K562 (cell line): ENCODE results near the gene ROM1. TPM values are rescaled to one million over a fixed set of nuclear protein-coding genes. Genes with fewer than 3 reads are reported as not detected.

Source experiments
- CBX1 ChIP-seq: sonication (generic); IDR thresholded peaks from 2 replicates; pipeline ENCODE4 v1.6.1; 2016; ENCODE audit warnings: antibody characterized with exemption, low read depth, mild to moderate bottlenecking
- DNMT1 ChIP-seq: fragments of 450-650 bp; IDR thresholded peaks from 2 replicates; pipeline ENCODE4 v1.6.1; 2016; ENCODE audit warnings: antibody characterized with exemption, mild to moderate bottlenecking
- EP300 ChIP-seq: IDR thresholded peaks from 2 replicates; pipeline ENCODE4 v1.6.1; 2012; ENCODE audit warnings: low read length, improper control_type of control experiment
- ESRRB ChIP-seq: fragments of 250-450 bp; sonication (Bioruptor Pico); IDR thresholded peaks from 2 replicates; pipeline ENCODE4 v1.5.0; 2020; ENCODE audit warnings: mild to moderate bottlenecking, moderate library complexity, borderline replicate concordance
- EWSR1 ChIP-seq: fragments of 450-650 bp; IDR thresholded peaks from 2 replicates; pipeline ENCODE4 v1.6.1; 2018; ENCODE audit warnings: borderline replicate concordance, mild to moderate bottlenecking, low read depth, moderate library complexity; ENCODE audit not compliant: partially characterized antibody
- GABPA ChIP-seq: fragments of 200-800 bp; sonication (Bioruptor generic); conservative IDR thresholded peaks from 2 replicates; pipeline ENCODE4 v1.6.1; 2016; ENCODE audit warnings: low read depth, missing genetic modification characterization, missing compliant biosample characterization
- HMG20B ChIP-seq: fragments of 250-450 bp; sonication (Bioruptor Pico); IDR thresholded peaks from 2 replicates; pipeline ENCODE4 v1.5.0; 2021; ENCODE audit warnings: mild to moderate bottlenecking
- KLF1 ChIP-seq: fragments of 450-650 bp; IDR thresholded peaks from 2 replicates; pipeline ENCODE4 v1.6.1; 2016; ENCODE audit warnings: missing genetic modification characterization, missing compliant biosample characterization
- MCM3 ChIP-seq: fragments of 450-650 bp; IDR thresholded peaks from 2 replicates; pipeline ENCODE4 v1.6.1; 2016
- NONO ChIP-seq, 2 experiments: fragments of 200-400 bp in 1 of 2; fragments of 450-650 bp in 1 of 2; formaldehyde crosslinking in 1 of 2; IDR thresholded peaks; 2 replicates each; pipeline ENCODE4 v1.6.1; 2017; ENCODE audit warnings: low read depth in 2 of 2, mild to moderate bottlenecking in 2 of 2, moderate library complexity in 2 of 2, low read length in 1 of 2
- SIRT6 ChIP-seq: IDR thresholded peaks from one replicate; pipeline ENCODE4 v1.6.1; 2012; ENCODE audit warnings: low read depth, mild to moderate bottlenecking, control low read depth, inconsistent platforms, low read length, moderate library complexity
- U2AF2 ChIP-seq: fragments of 200-400 bp; formaldehyde crosslinking; optimal IDR thresholded peaks from 2 replicates; pipeline ENCODE3; 2017; ENCODE audit warnings: low read depth, mild to moderate bottlenecking, low read length
- ZFP30 ChIP-seq: fragments of 250-450 bp; sonication (Bioruptor Pico); IDR thresholded peaks from 2 replicates; pipeline ENCODE4 v1.8.0; 2022; ENCODE audit warnings: moderate library complexity, mild to moderate bottlenecking, inconsistent platforms, borderline replicate concordance
- ZNF316 ChIP-seq: fragments of 450-650 bp; IDR thresholded peaks from 2 replicates; pipeline ENCODE4 v1.6.1; 2016
- ZNF431 ChIP-seq: sonication (generic); formaldehyde crosslinking; IDR thresholded peaks from 2 replicates; pipeline ENCODE4 v1.8.0; 2022; ENCODE audit warnings: mild to moderate bottlenecking, missing genetic modification reagents
- ZNF76 ChIP-seq: fragments of 250-450 bp; sonication (Bioruptor Pico); IDR thresholded peaks from 2 replicates; pipeline ENCODE4 v1.4.0; 2020; ENCODE audit warnings: mild to moderate bottlenecking, moderate library complexity, borderline replicate concordance
- polyA plus RNA-seq, 8 experiments: library from polyadenylated mRNA; depleted of rRNA in 4 of 8; stranded (reverse) in 5 of 8; unstranded in 3 of 8; fragments of >200 nt; fragmentation: Nextera tagmentation in 2 of 8; fragmentation: Illumina TruSeq in 1 of 8; extraction: Ambion mirVana in 2 of 8; extraction: Trizol in 1 of 8; gene quantifications; 2 replicates each; pipeline versions ENCODE4 v1.2.1 to v1.2.3, GENCODE V29; 2011 to 2014; ENCODE audit warnings: inconsistent platforms in 1 of 8, missing spikeins in 1 of 8
- total RNA-seq, 7 experiments: library from RNA; depleted of rRNA in 6 of 7; stranded (reverse); fragments of >200 nt in 6 of 7; fragmentation: Illumina TruSeq in 2 of 7; extraction: Trizol in 2 of 7; gene quantifications; 2 replicates each; pipeline versions ENCODE4 v1.2.1 to v1.2.3, GENCODE V29; 2011 to 2021; ENCODE audit warnings: low replicate concordance in 1 of 7
- TF ChIP-seq, protein P1 (sequence below), 2 experiments: fragments of 150-350 bp in 1 of 2; IDR thresholded peaks; 2 replicates each; pipeline ENCODE4 v1.6.1; 2012 to 2016; ENCODE audit warnings: low read depth in 2 of 2, low read length in 2 of 2, mild to moderate bottlenecking in 1 of 2, moderate library complexity in 1 of 2
- TF ChIP-seq, protein P2 (sequence below): IDR thresholded peaks from 2 replicates; pipeline ENCODE4 v1.6.1; 2012; ENCODE audit warnings: low read depth, low read length, improper control_type of control experiment, borderline replicate concordance
- TF ChIP-seq, protein P3 (sequence below): fragments of 250-450 bp; sonication (Bioruptor Pico); IDR thresholded peaks from 2 replicates; pipeline ENCODE4 v1.8.0; 2021; ENCODE audit warnings: borderline replicate concordance, mild to moderate bottlenecking, moderate library complexity; ENCODE audit not compliant: poor library complexity, severe bottlenecking
- TF ChIP-seq, protein P4 (sequence below), 3 experiments: IDR thresholded peaks in 2 of 3; conservative IDR thresholded peaks in 1 of 3; 2 replicates each; pipeline ENCODE4 v1.5.1; 2011 to 2012; ENCODE audit warnings: low read length in 3 of 3, mild to moderate bottlenecking in 3 of 3, control low read depth in 2 of 3, improper control_type of control experiment in 1 of 3, inconsistent platforms in 1 of 3, low read depth in 1 of 3, mixed read lengths in 1 of 3, moderate library complexity in 1 of 3; ENCODE audit not compliant: insufficient read depth in 2 of 3

Gene ROM1
- total and polyA plus RNA-seq, 9 of the 15 experiments (the other 6 are each of a cell fraction or from before 2014, with no cell fraction given) = 0.75 to 4.0 (median 2.6) TPM

DNA sequence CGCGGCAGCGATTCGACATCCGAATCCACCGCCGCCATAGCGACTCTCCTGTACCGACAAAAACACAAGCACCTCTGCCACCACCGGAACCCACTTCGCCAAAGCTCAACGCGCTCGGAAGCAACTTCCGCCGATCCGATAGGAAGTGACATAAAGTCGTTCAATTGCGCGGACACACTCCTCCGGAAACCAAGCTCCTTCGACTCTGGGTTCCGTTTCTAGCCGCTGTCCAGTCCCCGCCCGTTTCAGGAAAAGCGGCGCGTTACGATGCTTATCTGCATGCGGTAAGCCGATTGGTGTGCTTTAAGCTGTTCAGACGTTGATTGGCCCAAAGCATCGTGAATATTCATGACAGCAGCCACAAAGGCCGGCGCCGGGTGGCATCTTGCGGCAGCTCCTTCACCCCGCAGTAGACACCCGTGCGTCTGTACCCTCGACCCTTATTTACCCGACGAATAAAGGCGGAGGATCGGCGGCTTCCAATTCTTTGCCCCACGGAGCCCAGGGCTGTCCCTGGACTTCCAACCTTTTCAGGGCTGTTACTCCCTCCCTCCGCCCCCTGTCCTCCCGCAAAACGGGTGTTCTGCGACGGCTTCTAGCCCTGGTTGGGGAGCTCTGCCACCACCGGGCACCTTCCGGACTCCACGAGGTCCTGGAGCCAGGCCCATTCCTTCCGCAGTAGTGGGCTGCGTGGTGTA is 21.5 kb upstream of the ROM1 start, which contains the start of gene TUT1 (continued):
- TF ChIP-seq DNMT1 = no peak
- TF ChIP-seq, protein P1, sequence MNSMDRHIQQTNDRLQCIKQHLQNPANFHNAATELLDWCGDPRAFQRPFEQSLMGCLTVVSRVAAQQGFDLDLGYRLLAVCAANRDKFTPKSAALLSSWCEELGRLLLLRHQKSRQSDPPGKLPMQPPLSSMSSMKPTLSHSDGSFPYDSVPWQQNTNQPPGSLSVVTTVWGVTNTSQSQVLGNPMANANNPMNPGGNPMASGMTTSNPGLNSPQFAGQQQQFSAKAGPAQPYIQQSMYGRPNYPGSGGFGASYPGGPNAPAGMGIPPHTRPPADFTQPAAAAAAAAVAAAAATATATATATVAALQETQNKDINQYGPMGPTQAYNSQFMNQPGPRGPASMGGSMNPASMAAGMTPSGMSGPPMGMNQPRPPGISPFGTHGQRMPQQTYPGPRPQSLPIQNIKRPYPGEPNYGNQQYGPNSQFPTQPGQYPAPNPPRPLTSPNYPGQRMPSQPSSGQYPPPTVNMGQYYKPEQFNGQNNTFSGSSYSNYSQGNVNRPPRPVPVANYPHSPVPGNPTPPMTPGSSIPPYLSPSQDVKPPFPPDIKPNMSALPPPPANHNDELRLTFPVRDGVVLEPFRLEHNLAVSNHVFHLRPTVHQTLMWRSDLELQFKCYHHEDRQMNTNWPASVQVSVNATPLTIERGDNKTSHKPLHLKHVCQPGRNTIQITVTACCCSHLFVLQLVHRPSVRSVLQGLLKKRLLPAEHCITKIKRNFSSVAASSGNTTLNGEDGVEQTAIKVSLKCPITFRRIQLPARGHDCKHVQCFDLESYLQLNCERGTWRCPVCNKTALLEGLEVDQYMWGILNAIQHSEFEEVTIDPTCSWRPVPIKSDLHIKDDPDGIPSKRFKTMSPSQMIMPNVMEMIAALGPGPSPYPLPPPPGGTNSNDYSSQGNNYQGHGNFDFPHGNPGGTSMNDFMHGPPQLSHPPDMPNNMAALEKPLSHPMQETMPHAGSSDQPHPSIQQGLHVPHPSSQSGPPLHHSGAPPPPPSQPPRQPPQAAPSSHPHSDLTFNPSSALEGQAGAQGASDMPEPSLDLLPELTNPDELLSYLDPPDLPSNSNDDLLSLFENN (IDR thresholded peaks at IDR 0.05; ENCODE audit: low read depth in 2 of 2, low read length in 2 of 2) = peak in 1 of 2 experiments; percentile 36; a peak in 1 of 4 replicates
- TF ChIP-seq, protein P2, sequence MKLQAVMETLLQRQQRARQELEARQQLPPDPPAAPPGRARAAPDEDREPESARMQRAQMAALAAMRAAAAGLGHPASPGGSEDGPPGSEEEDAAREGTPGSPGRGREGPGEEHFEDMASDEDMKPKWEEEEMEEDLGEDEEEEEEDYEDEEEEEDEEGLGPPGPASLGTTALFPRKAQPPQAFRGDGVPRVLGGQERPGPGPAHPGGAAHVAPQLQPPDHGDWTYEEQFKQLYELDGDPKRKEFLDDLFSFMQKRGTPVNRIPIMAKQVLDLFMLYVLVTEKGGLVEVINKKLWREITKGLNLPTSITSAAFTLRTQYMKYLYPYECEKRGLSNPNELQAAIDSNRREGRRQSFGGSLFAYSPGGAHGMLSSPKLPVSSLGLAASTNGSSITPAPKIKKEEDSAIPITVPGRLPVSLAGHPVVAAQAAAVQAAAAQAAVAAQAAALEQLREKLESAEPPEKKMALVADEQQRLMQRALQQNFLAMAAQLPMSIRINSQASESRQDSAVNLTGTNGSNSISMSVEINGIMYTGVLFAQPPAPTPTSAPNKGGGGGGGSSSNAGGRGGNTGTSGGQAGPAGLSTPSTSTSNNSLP = peak; percentile 48; the same call in 1 of the 2 replicates
- TF ChIP-seq ZNF76 (CRISPR knock-in tag) = no peak
- TF ChIP-seq, protein P3, sequence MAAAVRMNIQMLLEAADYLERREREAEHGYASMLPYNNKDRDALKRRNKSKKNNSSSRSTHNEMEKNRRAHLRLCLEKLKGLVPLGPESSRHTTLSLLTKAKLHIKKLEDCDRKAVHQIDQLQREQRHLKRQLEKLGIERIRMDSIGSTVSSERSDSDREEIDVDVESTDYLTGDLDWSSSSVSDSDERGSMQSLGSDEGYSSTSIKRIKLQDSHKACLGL (CRISPR knock-in tag) = no peak
- TF ChIP-seq EP300 = peak; percentile 79
- TF ChIP-seq ZFP30 (CRISPR knock-in tag) = no peak
- TF ChIP-seq GABPA = peak; percentile 99
- no peak for TF ChIP-seq U2AF2
- TF ChIP-seq, protein P4, sequence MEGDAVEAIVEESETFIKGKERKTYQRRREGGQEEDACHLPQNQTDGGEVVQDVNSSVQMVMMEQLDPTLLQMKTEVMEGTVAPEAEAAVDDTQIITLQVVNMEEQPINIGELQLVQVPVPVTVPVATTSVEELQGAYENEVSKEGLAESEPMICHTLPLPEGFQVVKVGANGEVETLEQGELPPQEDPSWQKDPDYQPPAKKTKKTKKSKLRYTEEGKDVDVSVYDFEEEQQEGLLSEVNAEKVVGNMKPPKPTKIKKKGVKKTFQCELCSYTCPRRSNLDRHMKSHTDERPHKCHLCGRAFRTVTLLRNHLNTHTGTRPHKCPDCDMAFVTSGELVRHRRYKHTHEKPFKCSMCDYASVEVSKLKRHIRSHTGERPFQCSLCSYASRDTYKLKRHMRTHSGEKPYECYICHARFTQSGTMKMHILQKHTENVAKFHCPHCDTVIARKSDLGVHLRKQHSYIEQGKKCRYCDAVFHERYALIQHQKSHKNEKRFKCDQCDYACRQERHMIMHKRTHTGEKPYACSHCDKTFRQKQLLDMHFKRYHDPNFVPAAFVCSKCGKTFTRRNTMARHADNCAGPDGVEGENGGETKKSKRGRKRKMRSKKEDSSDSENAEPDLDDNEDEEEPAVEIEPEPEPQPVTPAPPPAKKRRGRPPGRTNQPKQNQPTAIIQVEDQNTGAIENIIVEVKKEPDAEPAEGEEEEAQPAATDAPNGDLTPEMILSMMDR (IDR thresholded peaks at IDR 0.05 in 2 of 3, conservative IDR thresholded peaks at IDR 0.05 in 1 of 3; ENCODE audit: insufficient read depth in 2 of 3, low read depth in 1 of 3, low read length in 3 of 3) = peak; percentile 1 to 6 (median 1); a peak in 1 of 6 replicates
- TF ChIP-seq ESRRB = no peak
- TF ChIP-seq ZNF316 = no peak
- TF ChIP-seq ZNF431 (CRISPR knock-in tag) = no peak; the same call in 1 of the 2 replicates
- TF ChIP-seq SIRT6 = no peak
- TF ChIP-seq EWSR1 = no peak
- no peak for TF ChIP-seq HMG20B
- no peak for TF ChIP-seq KLF1 (tag)
- TF ChIP-seq NONO (IDR thresholded peaks at IDR 0.05; ENCODE audit: low read depth in 2 of 2, low read length in 1 of 2) = peak in 1 of 2 experiments; percentile 84; a peak in 2 of 4 replicates
- peak; percentile 13; the same call in 1 of the 2 replicates for TF ChIP-seq CBX1
- TF ChIP-seq MCM3 = no peak
